A673 (cell line): ENCODE results near the gene MAP3K5. TPM values are rescaled to one million over a fixed set of nuclear protein-coding genes. Genes with fewer than 3 reads are reported as not detected.
"Not testable (repeated sequence)": the region's sequence is repeated elsewhere in the genome, so short reads cannot be mapped to it uniquely, and the experiment has no call there.

Experiments used
- BruUV-seq: library from RNA; stranded (reverse); fragments of 400-500 nt; replicated peaks from 2 replicates; lab custom pipeline; 2021; lab: Mats Ljungman, UMichigan
- CTCF ChIA-PET: fragments of 300-600 bp; sonication (Branson Sonifier 250); formaldehyde crosslinking; loops from one replicate; lab custom pipeline; 2022; ENCODE audit warnings: antibody characterized with exemption; lab: Charles Lee
- POLR2A ChIA-PET: fragments of 300-600 bp; sonication (Branson Sonifier 250); formaldehyde crosslinking; loops from one replicate; lab custom pipeline; 2022; ENCODE audit warnings: antibody characterized with exemption; ENCODE audit not compliant: low non-redundant PET; lab: Charles Lee
- DNase-seq: peaks from one replicate; pipeline ENCODE4 v3.0.0-alpha.2; 2015; ENCODE audit warnings: low spot score
- H3K27ac ChIP-seq: fragments of 200-600 bp; sonication (generic); 2 replicates; pipeline ENCODE4 v1.5.1; 2016; ENCODE audit warnings: mixed run types, low read depth, mild to moderate bottlenecking, mixed read lengths, antibody characterized with exemption, low read length; ENCODE audit not compliant: poor library complexity, severe bottlenecking
- H3K27me3 ChIP-seq: fragments of 200-600 bp; sonication (generic); replicated peaks from 2 replicates; pipeline ENCODE4 v1.6.1; 2017; ENCODE audit warnings: mixed run types, low read depth, mild to moderate bottlenecking, mixed read lengths, antibody characterized with exemption, low read length; ENCODE audit not compliant: insufficient read depth, poor library complexity
- H3K36me3 ChIP-seq: fragments of 200-600 bp; sonication (generic); 2 replicates; pipeline ENCODE4 v1.6.1; 2016; ENCODE audit warnings: mixed run types, mild to moderate bottlenecking, mixed read lengths, antibody characterized with exemption, low read length; ENCODE audit not compliant: insufficient read depth, poor library complexity, severe bottlenecking
- H3K4me1 ChIP-seq: fragments of 200-600 bp; sonication (generic); 2 replicates; pipeline ENCODE4 v1.6.1; 2017; ENCODE audit warnings: mixed run types, mild to moderate bottlenecking, mixed read lengths, antibody characterized with exemption, low read length; ENCODE audit not compliant: insufficient read depth, poor library complexity, severe bottlenecking
- H3K4me3 ChIP-seq: fragments of 200-600 bp; sonication (generic); 2 replicates; pipeline ENCODE4 v1.5.1; 2016; ENCODE audit warnings: low read depth, mixed run types, mild to moderate bottlenecking, mixed read lengths, low read length; ENCODE audit not compliant: poor library complexity, severe bottlenecking
- H3K9me3 ChIP-seq: fragments of 200-600 bp; sonication (generic); 2 replicates; pipeline ENCODE4 v1.6.1; 2016; ENCODE audit warnings: mixed run types, low read depth, mild to moderate bottlenecking, mixed read lengths, antibody characterized with exemption, low read length; ENCODE audit not compliant: poor library complexity, severe bottlenecking
- EZH2 ChIP-seq: fragments of 200-600 bp; sonication (generic); IDR thresholded peaks from 2 replicates; pipeline ENCODE4 v1.6.1; 2017; ENCODE audit warnings: borderline replicate concordance, low read depth, mild to moderate bottlenecking, mixed read lengths, antibody characterized with exemption, low read length; ENCODE audit not compliant: poor library complexity, severe bottlenecking
- intact Hi-C: fragments of 100-400 bp; cut with micrococcal nuclease; formaldehyde crosslinking; loops from one replicate; pipeline ENCODE4 v1.10.0; 2022; ENCODE audit not compliant: unreplicated experiment
- total RNA-seq: library from RNA; stranded (reverse); gene quantifications from 2 replicates; pipeline ENCODE4 v1.2.3, GENCODE V29; 2021
- TF ChIP-seq, protein P1 (sequence below): fragments of 300-800, 200-600 bp; sonication (generic); conservative IDR thresholded peaks from 2 replicates; pipeline ENCODE4 v1.5.1; 2017; ENCODE audit warnings: low read depth, mild to moderate bottlenecking, antibody characterized with exemption, low read length, moderate library complexity, mixed read lengths

The MAP3K5 gene
- total RNA-seq, 1 experiment from 2014 or later, result 5.4 TPM

DNA sequence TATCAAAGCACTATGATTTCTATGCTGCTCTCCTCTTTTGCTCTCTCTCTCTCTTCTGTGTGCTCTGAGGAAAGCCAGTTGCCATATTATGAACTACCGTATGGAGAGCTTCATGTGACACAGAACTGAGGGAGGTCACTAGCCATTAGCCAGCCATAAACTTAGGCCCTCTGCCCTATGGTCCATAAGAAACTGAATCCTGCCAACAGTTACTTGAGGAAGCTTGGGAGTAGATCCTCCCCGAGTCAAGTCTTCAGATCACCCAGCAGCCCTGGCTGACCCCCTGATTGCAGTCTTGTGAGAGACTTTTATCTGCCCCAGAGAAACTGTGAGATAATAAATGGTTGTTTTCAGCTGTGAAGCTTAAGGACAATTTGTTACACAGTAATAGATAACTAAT, 24.4 kb upstream of the MAP3K5 start:
- Histone ChIP-seq H3K9me3 (no peaks in the 10 kb centered on the region), H3K4me3 (no peak overlapping the region), H3K27ac (no peak overlapping the region), H3K36me3 (no peaks in the 10 kb centered on the region), H3K27me3 (no peaks in the 10 kb centered on the region), H3K4me1 (no peaks in the 10 kb centered on the region)
- TF ChIP-seq, protein P1, sequence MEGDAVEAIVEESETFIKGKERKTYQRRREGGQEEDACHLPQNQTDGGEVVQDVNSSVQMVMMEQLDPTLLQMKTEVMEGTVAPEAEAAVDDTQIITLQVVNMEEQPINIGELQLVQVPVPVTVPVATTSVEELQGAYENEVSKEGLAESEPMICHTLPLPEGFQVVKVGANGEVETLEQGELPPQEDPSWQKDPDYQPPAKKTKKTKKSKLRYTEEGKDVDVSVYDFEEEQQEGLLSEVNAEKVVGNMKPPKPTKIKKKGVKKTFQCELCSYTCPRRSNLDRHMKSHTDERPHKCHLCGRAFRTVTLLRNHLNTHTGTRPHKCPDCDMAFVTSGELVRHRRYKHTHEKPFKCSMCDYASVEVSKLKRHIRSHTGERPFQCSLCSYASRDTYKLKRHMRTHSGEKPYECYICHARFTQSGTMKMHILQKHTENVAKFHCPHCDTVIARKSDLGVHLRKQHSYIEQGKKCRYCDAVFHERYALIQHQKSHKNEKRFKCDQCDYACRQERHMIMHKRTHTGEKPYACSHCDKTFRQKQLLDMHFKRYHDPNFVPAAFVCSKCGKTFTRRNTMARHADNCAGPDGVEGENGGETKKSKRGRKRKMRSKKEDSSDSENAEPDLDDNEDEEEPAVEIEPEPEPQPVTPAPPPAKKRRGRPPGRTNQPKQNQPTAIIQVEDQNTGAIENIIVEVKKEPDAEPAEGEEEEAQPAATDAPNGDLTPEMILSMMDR, result no peak
- TF ChIP-seq EZH2, result no peak
- ChIA-PET POLR2A (no interaction called here), CTCF (no interaction called here)
- no peak for DNase-seq
- no TSS peak for BruUV-seq
- intact Hi-C loops, result no loop called here

DNA sequence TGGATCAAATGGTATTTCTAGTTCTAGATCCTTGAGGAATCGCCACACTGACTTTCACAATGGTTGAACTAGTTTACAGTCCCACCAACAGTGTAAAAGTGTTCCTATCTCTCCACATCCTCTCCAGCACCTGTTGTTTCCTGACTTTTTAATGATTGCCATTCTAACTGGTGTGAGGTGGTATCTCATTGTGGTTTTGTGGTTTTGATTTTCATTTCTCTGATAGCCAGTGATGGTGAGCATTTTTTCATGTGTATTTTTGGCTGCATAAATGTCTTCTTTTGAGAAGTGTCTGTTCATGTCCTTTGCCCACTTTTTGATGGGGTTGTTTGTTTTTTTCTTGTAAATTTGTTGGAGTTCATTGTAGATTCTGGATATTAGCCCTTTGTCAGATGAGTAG, 23.3 kb upstream of the MAP3K5 start:
- CTCF ChIA-PET, H3K36me3 ChIP-seq, H3K4me3 ChIP-seq, BruUV-seq, H3K4me1 ChIP-seq, DNase-seq, H3K27ac ChIP-seq, intact Hi-C loops, POLR2A ChIA-PET, H3K9me3 ChIP-seq, H3K27me3 ChIP-seq: not testable (repeated sequence)

DNA sequence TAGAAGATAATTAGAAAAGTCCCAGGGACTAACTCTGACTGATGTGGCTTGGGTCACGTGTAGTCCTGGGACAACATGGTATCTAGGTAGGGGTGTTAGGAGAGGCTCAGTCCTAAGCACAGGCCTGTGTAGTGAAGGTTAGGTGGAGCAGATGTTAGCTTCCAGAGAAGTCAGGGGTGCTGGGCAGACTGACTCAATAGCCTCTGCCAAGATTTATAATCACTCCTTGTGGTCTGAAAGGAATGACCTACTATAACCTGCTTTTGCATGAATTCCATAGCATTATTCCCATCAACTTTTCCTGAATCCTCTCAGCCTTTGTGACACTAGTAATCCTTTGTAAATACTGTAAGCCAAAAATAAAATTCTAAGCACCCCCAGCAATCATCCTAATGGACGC, 19.9 kb upstream of the MAP3K5 start:
- DNase-seq, result no peak
- no peaks in the 10 kb centered on the region for H3K4me1 ChIP-seq
- H3K27me3 ChIP-seq, result no peaks in the 10 kb centered on the region
- intact Hi-C loops, result no loop called here
- BruUV-seq, result no TSS peak
- TF ChIP-seq, protein P1, result no peak
- TF ChIP-seq EZH2, result no peak
- no peaks in the 10 kb centered on the region for H3K36me3 ChIP-seq
- no peak overlapping the region for H3K4me3 ChIP-seq
- H3K27ac ChIP-seq, result no peak overlapping the region
- H3K9me3 ChIP-seq, result no peaks in the 10 kb centered on the region
- ChIA-PET POLR2A (no interaction called here), CTCF (no interaction called here)

DNA sequence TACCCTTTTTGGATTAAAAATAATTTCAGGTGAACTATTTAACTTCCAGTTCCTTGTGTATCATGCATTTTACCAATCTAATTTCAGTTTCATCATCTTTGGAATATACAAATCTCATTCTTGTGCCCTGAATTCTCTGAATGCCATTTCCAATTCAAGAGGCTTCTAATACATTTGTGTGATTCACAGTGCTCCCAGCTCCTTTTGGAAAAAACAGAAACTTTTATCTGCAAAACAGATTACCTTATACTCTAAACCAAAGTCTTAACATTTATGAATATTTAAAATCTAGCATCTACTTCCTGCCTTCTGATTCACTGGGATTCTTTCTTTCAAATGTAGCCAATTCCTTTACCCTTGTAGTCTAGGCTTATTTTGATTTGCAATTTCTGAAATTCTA, 19.0 kb upstream of the MAP3K5 start:
- no peaks in the 10 kb centered on the region for H3K27me3 ChIP-seq
- no TSS peak for BruUV-seq
- H3K27ac ChIP-seq, result no peak overlapping the region
- H3K4me3 ChIP-seq, result no peak overlapping the region
- H3K9me3 ChIP-seq, result no peaks in the 10 kb centered on the region
- POLR2A ChIA-PET, result no interaction called here
- no peak for DNase-seq
- TF ChIP-seq, protein P1, result no peak
- no peak for TF ChIP-seq EZH2
- H3K4me1 ChIP-seq, result no peaks in the 10 kb centered on the region
- CTCF ChIA-PET, result no interaction called here
- no peaks in the 10 kb centered on the region for H3K36me3 ChIP-seq
- intact Hi-C loops, result no loop called here
